K562 (cell line): ENCODE results near the gene CKLF. TPM values are rescaled to one million over a fixed set of nuclear protein-coding genes. Genes with fewer than 3 reads are reported as not detected.

Experiments used
- ATAC-seq: fragments of 200-7000 bp; cut with Tn5 transposase; 3 replicates; pipeline ENCODE4 v1.9.1; 2020; ENCODE audit warnings: moderate library complexity
- BruUV-seq: library from RNA; stranded (reverse); fragments of 400-500 nt; replicated peaks from 2 replicates; lab custom pipeline; 2021; lab: Mats Ljungman, UMichigan
- CTCF ChIA-PET: fragments of 300-600 bp; formaldehyde crosslinking; extraction: SDS; loops from one replicate; lab custom pipeline; 2021; ENCODE audit warnings: low intra/inter-chr PET ratio; lab: Yijun Ruan, JAX
- POLR2A ChIA-PET: fragments of 300-600, 350-650 bp; sonication (Branson Sonifier 250); formaldehyde crosslinking; extraction: SDS; loops from one replicate; lab custom pipeline; 2021; ENCODE audit warnings: antibody characterized with exemption, inconsistent platforms; lab: Yijun Ruan, JAX
- DNase-seq, 4 experiments: peaks; one replicate each; pipeline versions ENCODE4 v3.0.0 to v3.0.0-alpha.2; 2011 to 2018; ENCODE audit warnings: low spot score in 3 of 4, mixed read lengths in 3 of 4; ENCODE audit errors: extremely low read depth in 1 of 4
- FAIRE-seq: peaks from 2 replicates; lab custom pipeline; 2011; peaks lifted over from hg19 to GRCh38; lab: Jason Lieb, UNC
- H2AFZ ChIP-seq: 2 replicates; pipeline ENCODE4 v1.6.0; 2011; ENCODE audit warnings: low read depth, low read length, control low read depth, inconsistent platforms
- H3K27ac ChIP-seq: fragments of 200-600 bp; 3 replicates; pipeline ENCODE4 v1.8.0; 2011; ENCODE audit warnings: low read depth, mild to moderate bottlenecking, control low read depth, inconsistent platforms, low read length, moderate library complexity, mixed read lengths; ENCODE audit errors: extremely low read depth
- H3K27me3 ChIP-seq, 2 experiments: fragments of 300-600 bp in 1 of 2; 2 replicates in 1 of 2; 3 replicates in 1 of 2; pipeline versions ENCODE4 v1.6.0 to v1.8.0; 2011; ENCODE audit warnings: inconsistent platforms in 2 of 2, low read length in 2 of 2, mild to moderate bottlenecking in 1 of 2, mixed read lengths in 1 of 2, moderate library complexity in 1 of 2; ENCODE audit not compliant: control insufficient read depth in 2 of 2, insufficient read depth in 2 of 2
- H3K36me3 ChIP-seq: fragments of 300-600 bp; 3 replicates; pipeline ENCODE4 v1.8.0; 2011; ENCODE audit warnings: mild to moderate bottlenecking, low read length, inconsistent platforms; ENCODE audit not compliant: control insufficient read depth, insufficient read depth
- H3K4me1 ChIP-seq, 2 experiments: fragments of 200-600 bp in 1 of 2; replicated peaks in 1 of 2; 2 replicates in 1 of 2; 3 replicates in 1 of 2; pipeline versions ENCODE4 v1.5.1 to v1.8.0; 2011; ENCODE audit warnings: inconsistent platforms in 2 of 2, low read length in 2 of 2, mild to moderate bottlenecking in 1 of 2, mixed read lengths in 1 of 2, moderate library complexity in 1 of 2; ENCODE audit not compliant: control insufficient read depth in 2 of 2, insufficient read depth in 2 of 2
- H3K4me2 ChIP-seq: 2 replicates; pipeline ENCODE4 v1.6.1; 2011; ENCODE audit warnings: low read length, control low read depth, inconsistent platforms, mixed read lengths; ENCODE audit not compliant: insufficient read depth
- H3K4me3 ChIP-seq: fragments of 200-600 bp; sonication (generic), shearing (Covaris generic); 2 replicates; pipeline ENCODE4 v1.5.1; 2016; ENCODE audit warnings: control low read depth, inconsistent platforms
- H3K79me2 ChIP-seq: fragments of 200-600 bp; 3 replicates; pipeline ENCODE4 v1.8.0; 2011; ENCODE audit warnings: low read length, inconsistent platforms; ENCODE audit not compliant: control insufficient read depth, insufficient read depth
- H3K9ac ChIP-seq, 2 experiments: 2 replicates each; pipeline versions ENCODE4 v1.6.0 to v1.6.1; 2011; ENCODE audit warnings: low read depth in 2 of 2, low read length in 2 of 2, control low read depth in 1 of 2, inconsistent platforms in 1 of 2, mild to moderate bottlenecking in 1 of 2, mixed read lengths in 1 of 2; ENCODE audit not compliant: insufficient read depth in 1 of 2
- H3K9me1 ChIP-seq: one replicate; pipeline ENCODE4 v1.6.0; 2011; ENCODE audit warnings: inconsistent platforms, mild to moderate bottlenecking, low read length, moderate library complexity; ENCODE audit not compliant: control insufficient read depth, insufficient read depth
- H3K9me3 ChIP-seq: replicated peaks from 2 replicates; pipeline ENCODE4 v1.5.1; 2011; ENCODE audit warnings: low read depth, low read length, inconsistent platforms; ENCODE audit not compliant: control insufficient read depth, insufficient read depth
- H4K20me1 ChIP-seq: replicated peaks from 2 replicates; pipeline ENCODE4 v1.6.1; 2011; ENCODE audit warnings: low read length, inconsistent platforms, mixed read lengths; ENCODE audit not compliant: control insufficient read depth, insufficient read depth
- CBX3 ChIP-seq, 2 experiments: IDR thresholded peaks; 1 replicate in 1 of 2; 2 replicates in 1 of 2; pipeline ENCODE4 v1.6.1; 2012; ENCODE audit warnings: inconsistent platforms in 2 of 2, low read length in 2 of 2, borderline replicate concordance in 1 of 2, control low read depth in 1 of 2
- DDX20 ChIP-seq: fragments of 450-650 bp; IDR thresholded peaks from 2 replicates; pipeline ENCODE4 v1.6.1; 2016; ENCODE audit warnings: missing genetic modification characterization, low read depth, mild to moderate bottlenecking, missing compliant biosample characterization, moderate library complexity
- E2F8 ChIP-seq: fragments of 450-650 bp; IDR thresholded peaks from 2 replicates; pipeline ENCODE4 v1.7.1; 2018; ENCODE audit warnings: mild to moderate bottlenecking, low read depth; ENCODE audit not compliant: partially characterized antibody
- MYNN ChIP-seq, 2 experiments: sonication (generic); formaldehyde crosslinking in 1 of 2; IDR thresholded peaks; 2 replicates each; pipeline versions ENCODE4 v1.5.0 to v1.6.1; 2016 to 2020; ENCODE audit warnings: antibody characterized with exemption in 1 of 2, missing genetic modification reagents in 1 of 2
- XRCC4 ChIP-seq: IDR thresholded peaks from one replicate; pipeline ENCODE4 v1.6.1; 2011; ENCODE audit not compliant: insufficient read depth, insufficient read length; ENCODE audit errors: extremely low read depth
- ZNF253 ChIP-seq: fragments of 250-450 bp; sonication (Bioruptor Pico); conservative IDR thresholded peaks from 2 replicates; pipeline ENCODE4 v1.6.1; 2021; ENCODE audit warnings: mild to moderate bottlenecking
- ZNF41 ChIP-seq: fragments of 250-450 bp; sonication (Bioruptor Pico); conservative IDR thresholded peaks from 2 replicates; pipeline ENCODE4 v1.4.0; 2020; ENCODE audit warnings: mild to moderate bottlenecking
- WGBS: fragments of 100-300 bp; shearing (Covaris generic); methylation state at CpG from one replicate; pipeline ENCODE4 v1.1.6; 2016; ENCODE audit warnings: low coverage, mixed read lengths; ENCODE audit not compliant: insufficient coverage; ENCODE audit errors: missing lambda C conversion rate; 5-methylcytosine and 5-hydroxymethylcytosine counted together
- in situ Hi-C: fragments of 300-500 bp; cut with MboI; formaldehyde crosslinking; loops from 4 replicates; pipeline ENCODE4 v1.15.0; 2018; ENCODE audit warnings: inconsistent platforms, mixed read lengths
- intact Hi-C: fragments of 100-400 bp; cut with micrococcal nuclease; formaldehyde crosslinking; loops from 2 replicates; pipeline ENCODE4 v1.14.2; 2022
- polyA plus RNA-seq, 8 experiments: library from polyadenylated mRNA; depleted of rRNA in 4 of 8; stranded (reverse) in 5 of 8; unstranded in 3 of 8; fragments of >200 nt; fragmentation: Nextera tagmentation in 2 of 8; fragmentation: Illumina TruSeq in 1 of 8; extraction: Ambion mirVana in 2 of 8; extraction: Trizol in 1 of 8; gene quantifications; 2 replicates each; pipeline versions ENCODE4 v1.2.1 to v1.2.3, GENCODE V29; 2011 to 2014; ENCODE audit warnings: inconsistent platforms in 1 of 8, missing spikeins in 1 of 8
- total RNA-seq, 7 experiments: library from RNA; depleted of rRNA in 6 of 7; stranded (reverse); fragments of >200 nt in 6 of 7; fragmentation: Illumina TruSeq in 2 of 7; extraction: Trizol in 2 of 7; gene quantifications; 2 replicates each; pipeline versions ENCODE4 v1.2.1 to v1.2.3, GENCODE V29; 2011 to 2021; ENCODE audit warnings: low replicate concordance in 1 of 7

CKLF gene
- total and polyA plus RNA-seq, 9 of the 15 experiments (the other 6 are each of a cell fraction or from before 2014, with no cell fraction given) = 84.8 to 322 (median 118) TPM

GRCh38 chr16:66536525-66536924 is 15.9 kb upstream of the CKLF start:
- Histone ChIP-seq H3K4me1 (peaks cover 0 to 9% of the 10 kb centered on the region in 2 experiments; a peak in 2 of 5 replicates), H3K4me3 (no peak overlapping the region), H3K27ac (no peak overlapping the region), H3K79me2 (no peaks in the 10 kb centered on the region), H3K9me1 (no peaks in the 10 kb centered on the region), H3K9me3 (no peaks in the 10 kb centered on the region), H3K27me3 (no peaks in the 10 kb centered on the region), H3K9ac (no peak overlapping the region), H4K20me1 (no peaks in the 10 kb centered on the region), H2AFZ (no peak overlapping the region), H3K36me3 (peaks cover 3% of the 10 kb centered on the region; the same call in 1 of the 3 replicates), H3K4me2 (no peak overlapping the region)
- DNase-seq (no peak), FAIRE-seq (no peak), ATAC-seq (no peak)
- TF ChIP-seq DDX20 (no peak), CBX3 (IDR thresholded peaks at IDR 0.05; ENCODE audit: borderline replicate concordance in 1 of 2, low read length in 2 of 2) (no peak), ZNF253 (CRISPR knock-in tag) (no peak), ZNF41 (no peak), E2F8 (no peak), XRCC4 (no peak), MYNN (IDR thresholded peaks at IDR 0.05) (no peak), MYNN (CRISPR knock-in tag; IDR thresholded peaks at IDR 0.05) (no peak)
- ChIA-PET POLR2A (no interaction called here), CTCF (no interaction called here)
- no TSS peak for BruUV-seq
- in situ Hi-C loops = no loop called here
- 69% methylated on average over 3 of the region's 4 CpGs for WGBS
- intact Hi-C loops = no loop called here
